Measurements from ENCODE around the gene POGLUT2. TPM values are rescaled to one million over a fixed set of nuclear protein-coding genes. Genes with fewer than 3 reads are reported as not detected.

POGLUT2 gene
- total and polyA plus RNA-seq, 4 donors = 4.0 to 7.5 (median 6.0) TPM

- H3K9ac ChIP-seq (ENCODE audit: low read depth in 1 of 2, low read length in 2 of 2) = no peak overlapping the region
- WGBS = 96% methylated on average over 1 of the region's 1 CpG
- H3K27me3 ChIP-seq (ENCODE audit: control insufficient read depth in 4 of 4, insufficient read depth in 4 of 4, low read length in 3 of 4) = no peaks in the 10 kb centered on the region
- no peak overlapping the region for H3K27ac ChIP-seq (ENCODE audit: low read depth in 1 of 2, low read length in 2 of 2)
- no peaks in the 10 kb centered on the region for H3K9me3 ChIP-seq (ENCODE audit: control insufficient read depth in 4 of 4, low read length in 3 of 4)
- peaks cover 0 to 4% (median 2%) of the 10 kb centered on the region in 4 donors for H3K4me1 ChIP-seq (ENCODE audit: control insufficient read depth in 4 of 4, insufficient read depth in 4 of 4, low read length in 3 of 4)
- H3K4me3 ChIP-seq (ENCODE audit: low read depth in 1 of 3, low read length in 3 of 3) = no peak overlapping the region
- peaks cover 2 to 27% (median 11%) of the 10 kb centered on the region in 4 donors for H3K36me3 ChIP-seq (ENCODE audit: control insufficient read depth in 4 of 4, insufficient read depth in 3 of 4, low read depth in 1 of 4, low read length in 3 of 4)
- no peak for TF ChIP-seq CTCF (IDR thresholded peaks at IDR 0.05; ENCODE audit: low read depth, low read length, missing input control)
- TF ChIP-seq YY1 (IDR thresholded peaks at IDR 0.05) = no peak
- no peak for TF ChIP-seq REST (IDR thresholded peaks at IDR 0.05)
- TF ChIP-seq TAF1 (conservative IDR thresholded peaks at IDR 0.05) = no peak
- TF ChIP-seq, protein P1, sequence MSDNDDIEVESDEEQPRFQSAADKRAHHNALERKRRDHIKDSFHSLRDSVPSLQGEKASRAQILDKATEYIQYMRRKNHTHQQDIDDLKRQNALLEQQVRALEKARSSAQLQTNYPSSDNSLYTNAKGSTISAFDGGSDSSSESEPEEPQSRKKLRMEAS (IDR thresholded peaks at IDR 0.05) = no peak
- no peak for TF ChIP-seq HNF4G (IDR thresholded peaks at IDR 0.05)
- no peak for TF ChIP-seq RAD21 (IDR thresholded peaks at IDR 0.05)
- no peak for TF ChIP-seq HNF4A (conservative IDR thresholded peaks at IDR 0.05)
- DNase-seq (ENCODE audit: low spot score) = no peak
These were observed 18.5 kb upstream of the POGLUT2 start for GRCh38 chr13:102817241-102817640.

DNA sequence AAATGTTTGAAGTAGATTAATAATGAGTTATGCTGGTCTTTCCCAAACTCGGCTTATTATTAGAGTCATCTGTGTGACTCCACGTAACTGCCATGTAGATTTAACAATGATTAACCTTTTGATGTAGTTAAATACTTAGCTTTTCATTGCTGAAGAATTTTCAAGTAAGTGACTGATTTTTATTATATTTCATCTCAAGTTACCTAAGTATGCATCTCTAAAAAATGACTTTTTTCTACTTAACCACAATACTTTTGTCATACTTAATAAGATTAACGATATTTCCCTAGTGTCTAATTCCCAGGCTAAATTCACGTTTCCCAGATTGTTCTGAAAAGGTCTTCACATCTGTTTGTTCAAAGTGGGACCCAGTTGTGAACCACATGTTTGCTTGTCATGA is 17.9 kb upstream of the POGLUT2 start:
- H3K27me3 ChIP-seq (ENCODE audit: control insufficient read depth in 4 of 4, insufficient read depth in 4 of 4, low read length in 3 of 4) = no peaks in the 10 kb centered on the region
- no peaks in the 10 kb centered on the region for H3K9me3 ChIP-seq (ENCODE audit: control insufficient read depth in 4 of 4, low read length in 3 of 4)
- TF ChIP-seq YY1 (IDR thresholded peaks at IDR 0.05) (no peak), RAD21 (IDR thresholded peaks at IDR 0.05) (no peak), HNF4A (conservative IDR thresholded peaks at IDR 0.05) (no peak), ATF3 (IDR thresholded peaks at IDR 0.05) (no peak), CTCF (IDR thresholded peaks at IDR 0.05; ENCODE audit: low read depth, low read length, missing input control) (no peak), JUND (IDR thresholded peaks at IDR 0.05) (no peak), EGR1 (IDR thresholded peaks at IDR 0.05; ENCODE audit: low read depth in 2 of 2) (no peak), REST (IDR thresholded peaks at IDR 0.05) (no peak), RXRA (IDR thresholded peaks at IDR 0.05) (no peak), ZBTB33 (IDR thresholded peaks at IDR 0.05) (no peak), NR2F2 (IDR thresholded peaks at IDR 0.05) (no peak), FOXA1 (IDR thresholded peaks at IDR 0.05) (no peak)
- TF ChIP-seq, protein P1 (IDR thresholded peaks at IDR 0.05) = no peak
- H3K4me3 ChIP-seq (ENCODE audit: low read depth in 1 of 3, low read length in 3 of 3) = no peak overlapping the region
- 93% methylated on average over 4 of the region's 4 CpGs for WGBS
- DNase-seq (ENCODE audit: low spot score) = no peak
- no peak overlapping the region for H3K27ac ChIP-seq (ENCODE audit: low read depth in 1 of 2, low read length in 2 of 2)
- peaks cover 2 to 22% (median 8%) of the 10 kb centered on the region in 4 donors for H3K36me3 ChIP-seq (ENCODE audit: control insufficient read depth in 4 of 4, insufficient read depth in 3 of 4, low read depth in 1 of 4, low read length in 3 of 4)
- peaks cover 0 to 4% (median 2%) of the 10 kb centered on the region in 4 donors for H3K4me1 ChIP-seq (ENCODE audit: control insufficient read depth in 4 of 4, insufficient read depth in 4 of 4, low read length in 3 of 4)
- H3K9ac ChIP-seq (ENCODE audit: low read depth in 1 of 2, low read length in 2 of 2) = no peak overlapping the region

Data from liver (tissue), 9 donors.